Lower leg skin (tissue), 4 donors: ENCODE measurements around the gene ZNF480. TPM values are rescaled to one million over a fixed set of nuclear protein-coding genes. Genes with fewer than 3 reads are reported as not detected.
A peak's percentile ranks its signal among the peaks of the same experiment; 100 is the strongest.

Experiments
- DNase-seq, 2 donors: peaks; one replicate each; pipeline ENCODE4 v3.0.0-alpha.2; 2019; ENCODE audit warnings: low spot score in 2 of 2
- H3K4me3 ChIP-seq: fragments of 200-600 bp; sonication (generic); 2 replicates; pipeline ENCODE4 v1.5.1; 2017; ENCODE audit warnings: mild to moderate bottlenecking, low read depth; ENCODE audit not compliant: poor library complexity, severe bottlenecking
- POLR2A ChIP-seq, 2 donors: fragments of 450-650 bp; IDR thresholded peaks; one replicate each; pipeline ENCODE4 v1.6.1; 2016 to 2017; ENCODE audit warnings: antibody characterized with exemption in 2 of 2, mild to moderate bottlenecking in 1 of 2, moderate library complexity in 1 of 2
- WGBS, 2 donors: methylation state at CpG; one replicate each; pipeline ENCODE4 v1.1.5; 2018; 5-methylcytosine and 5-hydroxymethylcytosine counted together
- intact Hi-C: fragments of 100-400 bp; cut with DNase I; formaldehyde crosslinking; loops from one replicate; pipeline ENCODE4 v1.15.0; 2023; ENCODE audit warnings: low total_unique reads
- microRNA counts, 2 donors: library from miRNA; unstranded; fragments of <30 nt; microRNA quantifications; one replicate each; lab custom pipeline; 2016
- microRNA-seq, 2 donors: library from miRNA; unstranded; fragments of <30 nt; microRNA quantifications; one replicate each; pipeline ENCODE4, GENCODE V29; 2016; ENCODE audit warnings: borderline replicate concordance in 2 of 2, borderline number of aligned reads in 1 of 2
- total RNA-seq, 4 donors: library from RNA; depleted of rRNA; stranded (reverse); fragments of >200 nt; gene quantifications; one replicate each; pipeline ENCODE4 v1.1.0, GENCODE V29; 2016
- TF ChIP-seq, protein P1 (sequence below), 3 donors: fragments of 450-650 bp; IDR thresholded peaks; one replicate each; pipeline ENCODE4 v1.5.1; 2016; ENCODE audit warnings: antibody characterized with exemption in 3 of 3, mild to moderate bottlenecking in 3 of 3, moderate library complexity in 2 of 3

ZNF480 gene
- total RNA-seq, 4 donors from 2014 or later, result 2.8 to 6.2 (median 5.7) TPM

DNA sequence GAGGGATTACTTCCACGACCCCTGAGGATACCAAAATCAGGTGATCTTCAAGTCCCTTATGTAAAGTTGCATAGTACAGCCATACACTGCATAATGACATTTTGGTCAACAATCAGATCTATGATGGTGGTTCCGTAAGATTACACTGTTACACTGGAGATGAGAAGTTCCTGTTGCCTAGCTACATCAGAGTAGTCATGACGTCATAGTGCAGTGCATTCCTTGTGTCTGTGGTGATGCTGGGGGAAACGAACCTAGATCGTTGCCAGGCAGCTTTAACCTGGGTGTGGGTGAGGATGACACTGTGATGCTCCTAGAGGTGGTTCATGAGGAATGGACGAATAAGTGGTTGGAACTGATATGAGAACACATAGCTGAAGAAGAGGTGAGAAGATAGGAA is 48.2 kb downstream of the ZNF480 start:
- H3K4me3 ChIP-seq, result no peak overlapping the region
- TF ChIP-seq, protein P1, sequence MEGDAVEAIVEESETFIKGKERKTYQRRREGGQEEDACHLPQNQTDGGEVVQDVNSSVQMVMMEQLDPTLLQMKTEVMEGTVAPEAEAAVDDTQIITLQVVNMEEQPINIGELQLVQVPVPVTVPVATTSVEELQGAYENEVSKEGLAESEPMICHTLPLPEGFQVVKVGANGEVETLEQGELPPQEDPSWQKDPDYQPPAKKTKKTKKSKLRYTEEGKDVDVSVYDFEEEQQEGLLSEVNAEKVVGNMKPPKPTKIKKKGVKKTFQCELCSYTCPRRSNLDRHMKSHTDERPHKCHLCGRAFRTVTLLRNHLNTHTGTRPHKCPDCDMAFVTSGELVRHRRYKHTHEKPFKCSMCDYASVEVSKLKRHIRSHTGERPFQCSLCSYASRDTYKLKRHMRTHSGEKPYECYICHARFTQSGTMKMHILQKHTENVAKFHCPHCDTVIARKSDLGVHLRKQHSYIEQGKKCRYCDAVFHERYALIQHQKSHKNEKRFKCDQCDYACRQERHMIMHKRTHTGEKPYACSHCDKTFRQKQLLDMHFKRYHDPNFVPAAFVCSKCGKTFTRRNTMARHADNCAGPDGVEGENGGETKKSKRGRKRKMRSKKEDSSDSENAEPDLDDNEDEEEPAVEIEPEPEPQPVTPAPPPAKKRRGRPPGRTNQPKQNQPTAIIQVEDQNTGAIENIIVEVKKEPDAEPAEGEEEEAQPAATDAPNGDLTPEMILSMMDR (IDR thresholded peaks at IDR 0.05), result no peak
- TF ChIP-seq POLR2A (IDR thresholded peaks at IDR 0.05), result no peak
- intact Hi-C loops, result no loop called here
- DNase-seq, result no peak
- 87 to 90% methylated on average over 6 of the region's 6 CpGs for WGBS, 2 donors

DNA sequence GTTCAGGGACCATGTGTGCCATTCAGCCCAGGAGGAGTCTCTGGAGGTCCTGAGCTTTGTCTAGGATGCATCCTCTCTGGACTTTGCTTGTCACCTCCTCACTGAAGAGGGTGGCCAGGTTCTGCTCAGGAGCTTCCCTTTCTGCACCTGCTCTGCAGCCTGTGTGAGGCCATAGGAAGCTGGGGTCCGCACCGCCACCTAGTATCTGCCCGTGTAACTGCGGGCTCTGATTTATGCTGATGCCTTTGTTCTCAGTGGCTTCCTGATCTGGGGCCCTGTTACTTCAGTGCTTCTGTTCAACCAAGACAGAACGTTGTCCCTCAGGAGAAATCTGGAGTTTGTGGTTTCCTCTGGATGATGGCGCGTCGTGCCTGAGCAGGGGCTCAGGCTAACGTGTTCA is 54.5 kb downstream of the ZNF480 start:
- no peak overlapping the region for H3K4me3 ChIP-seq
- WGBS, 2 donors, result 67 to 71% methylated on average over 9 of the region's 9 CpGs
- TF ChIP-seq, protein P1 (IDR thresholded peaks at IDR 0.05), result no peak
- no peak for TF ChIP-seq POLR2A (IDR thresholded peaks at IDR 0.05)
- intact Hi-C loops, result no loop called here
- no peak for DNase-seq

DNA sequence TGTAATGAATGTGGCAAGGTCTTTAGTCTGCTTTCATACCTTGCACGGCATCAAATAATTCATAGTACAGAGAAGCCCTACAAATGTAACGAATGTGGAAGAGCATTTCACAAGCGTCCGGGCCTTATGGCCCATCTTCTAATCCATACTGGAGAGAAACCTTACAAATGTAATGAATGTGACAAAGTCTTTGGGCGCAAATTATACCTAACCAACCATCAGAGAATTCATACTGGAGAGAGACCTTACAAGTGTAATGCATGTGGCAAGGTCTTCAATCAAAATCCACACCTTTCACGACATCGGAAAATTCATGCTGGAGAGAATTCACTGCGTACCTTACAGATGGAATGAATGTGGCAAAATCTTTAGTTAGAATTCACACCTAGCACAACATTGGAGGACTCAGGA is 69.5 kb downstream of the ZNF480 start:
- WGBS, 2 donors, result 96 to 97% methylated on average over 8 of the region's 8 CpGs
- TF ChIP-seq POLR2A (IDR thresholded peaks at IDR 0.05), result no peak
- TF ChIP-seq, protein P1 (IDR thresholded peaks at IDR 0.05), result no peak
- intact Hi-C loops, result no loop called here
- H3K4me3 ChIP-seq, result no peak overlapping the region
- DNase-seq, result no peak

DNA sequence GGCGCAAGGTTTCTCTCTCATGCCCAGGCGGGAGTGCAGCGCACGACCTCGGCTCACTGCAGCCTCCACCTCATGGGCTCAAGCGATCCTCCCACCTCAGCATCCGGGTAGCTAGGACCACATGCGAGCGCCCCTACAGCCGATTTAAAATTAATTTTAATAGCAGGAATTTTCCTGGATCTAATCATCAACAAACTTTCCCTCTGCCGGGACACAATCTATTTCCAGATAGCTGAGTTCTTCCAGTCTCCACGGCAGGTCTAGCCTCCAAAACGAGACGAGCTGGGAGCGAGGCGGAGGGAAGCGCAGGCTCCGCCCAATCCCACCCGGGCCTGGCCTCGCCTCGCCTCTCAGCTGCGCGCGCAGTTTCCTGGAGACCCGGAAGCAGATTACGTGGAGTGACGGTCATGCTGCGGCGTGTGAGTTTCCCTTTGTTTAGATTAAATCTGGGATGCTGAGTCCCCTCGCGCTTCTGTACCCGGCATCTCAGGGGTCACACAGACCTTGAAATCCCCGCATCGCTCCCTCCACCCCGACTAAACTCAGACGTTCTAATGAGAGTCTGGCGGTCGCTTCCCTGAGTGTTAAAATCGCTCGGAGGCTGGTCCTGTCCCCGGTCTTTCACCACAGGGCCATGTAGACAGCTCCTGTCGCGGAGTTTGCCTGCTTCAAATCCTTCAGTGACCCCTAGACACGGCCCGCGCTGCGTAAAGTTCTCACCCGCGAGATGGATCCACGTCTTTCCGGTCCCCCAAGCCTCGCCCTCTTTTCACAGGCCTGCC is 72.8 kb downstream of the ZNF480 start, which contains the start of gene ZNF880:
Gene ZNF880 (plus strand): TSS at position 365 of the 782 bp plus-strand sequence. CDS start 43 bp downstream, at position 408.
- H3K4me3 ChIP-seq, result peak within 1 kb of the TSS; percentile 79
- TF ChIP-seq, protein P1 (IDR thresholded peaks at IDR 0.05), result no peak
- intact Hi-C loops, result no loop called here
- DNase-seq, result peak; percentile 90 to 98
- WGBS, 2 donors, result 1% methylated on average over 52 of the region's 52 CpGs

DNA sequence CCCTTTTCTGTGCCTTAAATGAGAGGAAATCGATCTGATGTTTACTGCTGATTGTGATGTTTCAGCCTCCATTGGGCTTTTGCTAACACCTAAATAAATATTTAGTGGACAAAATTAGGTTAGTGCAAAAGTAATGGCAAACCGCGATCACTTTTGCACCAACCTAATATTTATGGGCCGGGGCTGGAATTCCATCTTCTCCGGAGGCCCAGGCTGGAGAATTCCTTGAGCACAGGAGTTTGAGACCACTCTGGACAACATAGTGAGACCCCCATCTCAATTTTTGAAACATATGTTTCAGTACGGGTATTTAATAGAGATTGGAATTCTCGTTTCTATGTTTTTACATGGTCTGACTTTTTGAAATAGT is 73.4 kb downstream of the ZNF480 start:
- intact Hi-C loops, result no loop called here
- TF ChIP-seq POLR2A (IDR thresholded peaks at IDR 0.05), result no peak
- TF ChIP-seq, protein P1 (IDR thresholded peaks at IDR 0.05), result no peak
- 36 to 38% methylated on average over 7 of the region's 7 CpGs for WGBS, 2 donors
- peak overlapping the region; percentile 79 for H3K4me3 ChIP-seq
- DNase-seq, result no peak

MicroRNAs within 50 kb of the gene (microRNA counts, 767-probe panel; counts per million panel counts)
- microRNA hsa-miR-643 (lab: Ali Mortazavi, UCI), result 0 to 358 counts per million in 2 donors

Small RNAs within 50 kb of the gene (microRNA-seq; reads per million reads assigned to microRNA genes)
- gene MIR643, result 0.68 to 2.3 reads per million in 2 donors

Other genes with a start within 250 kb of the ZNF480 start
- gene ZNF432, start 248.3 kb upstream of the ZNF480 start, total RNA-seq, result 10 to 100 TPM in 2 of 4 donors, 1 to 10 TPM in 2; 8.2 to 20.7 (median 11.2) TPM
- gene ZNF841, start 201.4 kb upstream of the ZNF480 start, total RNA-seq, result 10 to 100 TPM; 15.0 to 34.1 (median 19.3) TPM
- 10 to 100 TPM in 2 of 4 donors, 1 to 10 TPM in 2; 7.8 to 12.6 (median 9.8) TPM for gene ZNF616, start 157.2 kb upstream of the ZNF480 start, total RNA-seq
- 10 to 100 TPM; 15.3 to 35.3 (median 24.7) TPM for gene ZNF836, start 125.5 kb upstream of the ZNF480 start, total RNA-seq
- gene PPP2R1A, start 107.1 kb upstream of the ZNF480 start, total RNA-seq, result 100 to 1,000 TPM; 200 to 226 (median 224) TPM
- 10 to 100 TPM in 3 of 4 donors, 1 to 10 TPM in 1; 8.0 to 18.4 (median 14.6) TPM for gene ZNF766, start 27.6 kb upstream of the ZNF480 start, total RNA-seq
- 1 to 10 TPM in 1 of 4 donors, under 1 TPM in 3; 0.67 to 1.3 (median 0.87) TPM for gene ZNF610, start 39.1 kb downstream of the ZNF480 start, total RNA-seq
- gene ZNF880, start 72.8 kb downstream of the ZNF480 start, total RNA-seq, result 10 to 100 TPM; 15.2 to 19.7 (median 15.7) TPM
- gene ZNF528, start 100.7 kb downstream of the ZNF480 start, total RNA-seq, result 10 to 100 TPM; 13.4 to 17.9 (median 14.7) TPM
- gene ZNF534, start 132.0 kb downstream of the ZNF480 start, total RNA-seq, result under 1 TPM in 2 of 4 donors, not detected in 2; 0.13 to 0.19 TPM
- 1 to 10 TPM in 1 of 4 donors, under 1 TPM in 1, not detected in 2; 0.56 to 1.1 TPM for gene ZNF578, start 156.4 kb downstream of the ZNF480 start, total RNA-seq
- 10 to 100 TPM; 11.8 to 23.2 (median 15.8) TPM for gene ZNF808, start 230.5 kb downstream of the ZNF480 start, total RNA-seq